ENCODE results near the gene MASTL.

Gene MASTL

GRCh38 chr10:27225642-27226257 lies 70.6 kb downstream of the MASTL start:
- TF ChIP-seq CTCF (IDR thresholded peaks at IDR 0.05), result no peak

- no peak for TF ChIP-seq CTCF (IDR thresholded peaks at IDR 0.05)
Measured at GRCh38 chr10:27230022-27230421, 74.9 kb downstream of the MASTL start.

GRCh38 chr10:27235706-27236105 lies 80.6 kb downstream of the MASTL start:
- no peak for TF ChIP-seq CTCF (IDR thresholded peaks at IDR 0.05)
